Measurements from ENCODE around the gene MED28. TPM values are rescaled to one million over a fixed set of nuclear protein-coding genes. Genes with fewer than 3 reads are reported as not detected.

The MED28 gene
- 27.0 to 42.2 TPM (median 32.3 TPM) in 5 replicates for total RNA-seq (2022; extraction: Qiagen RNA extraction)

GRCh38 chr4:17614416-17615299 lies at the start of gene MED28:
Gene MED28 (plus strand): TSS chr4:17614641. CDS start chr4:17614655, 14 bp downstream.

DNA sequence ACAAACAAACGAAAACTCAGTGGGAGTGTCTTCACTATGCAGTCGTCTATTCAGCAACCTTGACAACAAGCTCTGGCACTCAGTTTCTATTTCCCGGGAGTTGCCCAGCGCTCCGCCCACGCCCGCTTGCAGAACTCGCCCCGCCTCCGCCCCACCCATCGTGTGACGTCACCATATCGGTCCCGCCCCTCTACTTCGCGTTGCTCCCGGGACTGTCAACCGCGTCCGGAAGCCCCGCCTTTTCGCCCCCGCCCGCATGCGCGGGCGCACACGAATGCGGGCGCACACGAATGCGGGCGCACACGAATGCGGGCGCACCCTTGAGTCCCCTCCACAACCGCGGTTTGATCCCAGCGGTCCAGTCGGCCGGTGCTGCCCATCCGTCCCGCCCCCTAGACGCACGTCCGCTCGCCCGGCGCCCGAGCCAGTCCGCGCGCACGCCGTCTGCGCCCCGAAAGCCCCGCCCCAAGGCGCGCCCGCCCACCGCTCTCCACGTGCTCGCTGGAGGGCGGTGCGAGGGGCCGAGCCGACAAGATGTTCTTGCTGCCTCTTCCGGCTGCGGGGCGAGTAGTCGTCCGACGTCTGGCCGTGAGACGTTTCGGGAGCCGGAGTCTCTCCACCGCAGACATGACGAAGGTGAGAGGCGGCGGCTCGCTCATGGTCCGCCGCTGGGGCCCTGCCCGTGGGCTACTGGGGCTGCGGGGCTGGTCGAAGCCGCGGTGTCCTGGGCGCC lies 37.3 kb upstream of the MED28 start, which contains the start of gene LAP3:
Gene LAP3, plus strand, starts transcription at position 267 of the 733 bp plus-strand sequence. Its CDS starts 268 bp downstream, at position 535.

Other genes with a start within 250 kb of the MED28 start
- gene QDPR, start 102.6 kb upstream of the MED28 start, total RNA-seq (2022; extraction: Qiagen RNA extraction): 47.9 to 58.4 TPM (median 49.1 TPM) in 5 replicates
- gene CLRN2, start 99.5 kb upstream of the MED28 start, total RNA-seq (2022; extraction: Qiagen RNA extraction): not detected in 5 replicates
- 31.6 to 43.6 TPM (median 33.4 TPM) in 5 replicates for gene LAP3, start 37.4 kb upstream of the MED28 start, total RNA-seq (2022; extraction: Qiagen RNA extraction)
- gene FAM184B, start 167.0 kb downstream of the MED28 start, total RNA-seq (2022; extraction: Qiagen RNA extraction): 0.01 to 0.06 TPM (median 0.05 TPM) in 5 replicates
- 4.9 to 6.7 TPM (median 6.6 TPM) in 5 replicates for gene DCAF16, start 196.1 kb downstream of the MED28 start, total RNA-seq (2022; extraction: Qiagen RNA extraction)
- 25.6 to 28.3 TPM (median 27.2 TPM) in 5 replicates for gene NCAPG, start 196.3 kb downstream of the MED28 start, total RNA-seq (2022; extraction: Qiagen RNA extraction)

All from A549 treated with CORT108297 at 1 μM for 4 hours (cell line).